Naive thymus-derived CD4-positive, alpha-beta T cell (primary cell): ENCODE measurements around the gene KRT79. TPM values are rescaled to one million over a fixed set of nuclear protein-coding genes. Genes with fewer than 3 reads are reported as not detected.

Experiments
- ATAC-seq: fragments of 150-1000 bp; cut with Tn5 transposase; 2 replicates; pipeline ENCODE4 v1.10.0; 2021; ENCODE audit warnings: mild to moderate bottlenecking, moderate library complexity
- CTCF ChIA-PET: fragments of 350-600 bp; sonication (Branson Sonifier 250); formaldehyde crosslinking; loops from one replicate; lab custom pipeline; 2021; ENCODE audit warnings: antibody characterized with exemption; lab: Charles Lee
- POLR2A ChIA-PET: fragments of 350-600 bp; sonication (Branson Sonifier 250); formaldehyde crosslinking; loops from one replicate; lab custom pipeline; 2021; ENCODE audit warnings: antibody characterized with exemption, inconsistent platforms; lab: Charles Lee
- DNase-seq, 9 donors: peaks; one replicate each; pipeline versions ENCODE4 v3.0.0 to v3.0.0-alpha.2; 2020 to 2022; ENCODE audit warnings: mixed read lengths in 1 of 9
- H3K27ac ChIP-seq: one replicate; pipeline ENCODE4 v1.7.0; 2013; ENCODE audit warnings: mild to moderate bottlenecking, low read depth, low read length, moderate library complexity
- H3K27me3 ChIP-seq, 2 donors: one replicate each; pipeline ENCODE4 v1.7.0; 2013; ENCODE audit warnings: low read length in 2 of 2, mild to moderate bottlenecking in 2 of 2, moderate library complexity in 2 of 2; ENCODE audit not compliant: control insufficient read depth in 2 of 2, insufficient read depth in 2 of 2
- H3K36me3 ChIP-seq, 3 experiments: 1 replicate in 2 of 3; 2 replicates in 1 of 3; pipeline ENCODE4 v1.7.0; 2013; ENCODE audit warnings: low read length in 3 of 3, mild to moderate bottlenecking in 3 of 3, moderate library complexity in 1 of 3; ENCODE audit not compliant: insufficient read depth in 3 of 3, control insufficient read depth in 2 of 3
- H3K4me1 ChIP-seq, 2 donors: one replicate each; pipeline ENCODE4 v1.7.0; 2013; ENCODE audit warnings: low read length in 2 of 2, mild to moderate bottlenecking in 2 of 2, moderate library complexity in 1 of 2; ENCODE audit not compliant: control insufficient read depth in 2 of 2, insufficient read depth in 2 of 2
- H3K4me3 ChIP-seq: 2 replicates; pipeline ENCODE4 v1.7.0; 2013; ENCODE audit warnings: mild to moderate bottlenecking, low read length
- H3K9me3 ChIP-seq, 3 experiments: 1 replicate in 2 of 3; 2 replicates in 1 of 3; pipeline ENCODE4 v1.7.0; 2013; ENCODE audit warnings: low read length in 3 of 3; ENCODE audit not compliant: control insufficient read depth in 2 of 3
- H3K27ac Mint-ChIP-seq, 9 donors: one replicate each; pipeline ENCODE4 v1.8.0; 2020 to 2022; ENCODE audit warnings: mixed read lengths in 9 of 9, mild to moderate bottlenecking in 8 of 9, moderate library complexity in 5 of 9, inconsistent platforms in 2 of 9
- H3K27me3 Mint-ChIP-seq, 5 donors: one replicate each; pipeline ENCODE4 v1.8.0; 2021 to 2022; ENCODE audit warnings: mixed read lengths in 5 of 5, mild to moderate bottlenecking in 1 of 5
- H3K36me3 Mint-ChIP-seq, 5 donors: one replicate each; pipeline ENCODE4 v1.8.0; 2020 to 2022; ENCODE audit warnings: mixed read lengths in 5 of 5, mild to moderate bottlenecking in 3 of 5, inconsistent platforms in 1 of 5
- H3K4me1 Mint-ChIP-seq, 7 donors: one replicate each; pipeline ENCODE4 v1.8.0; 2020 to 2022; ENCODE audit warnings: mixed read lengths in 7 of 7, mild to moderate bottlenecking in 3 of 7, inconsistent platforms in 1 of 7
- H3K4me3 Mint-ChIP-seq, 10 donors: one replicate each; pipeline ENCODE4 v1.8.0; 2020 to 2022; ENCODE audit warnings: mild to moderate bottlenecking in 10 of 10, mixed read lengths in 10 of 10, moderate library complexity in 6 of 10, inconsistent platforms in 2 of 10
- H3K9me3 Mint-ChIP-seq, 11 donors: one replicate each; pipeline ENCODE4 v1.8.0; 2020 to 2022; ENCODE audit warnings: mixed read lengths in 11 of 11, mild to moderate bottlenecking in 4 of 11, inconsistent platforms in 1 of 11, moderate library complexity in 1 of 11
- intact Hi-C, 2 donors: fragments of 100-400 bp; cut with micrococcal nuclease; formaldehyde crosslinking; loops; one replicate each; pipeline ENCODE4 v1.15.1; 2023
- polyA plus RNA-seq, 2 donors: library from polyadenylated mRNA; unstranded; fragments of 300-500 nt; fragmentation: Illumina TruSeq; gene quantifications; one replicate each; pipeline ENCODE4 v1.2.3, GENCODE V29; 2021
- total RNA-seq, 6 experiments: library from RNA in 5 of 6; stranded (reverse) in 5 of 6; gene quantifications; 1 replicate in 5 of 6; 2 replicates in 1 of 6; pipeline ENCODE4 v1.2.3 and lab custom pipeline; 2021 to 2026

Gene KRT79
- total and polyA plus RNA-seq, 7 experiments from 2014 or later, result not detected

GRCh38 chr12:52781399-52782082 lies 52.6 kb downstream of the KRT79 start:
- no peak for ATAC-seq
- Histone ChIP-seq H3K9me3 (no peaks in the 10 kb centered on the region), H3K27ac (no peak overlapping the region), H3K36me3 (no peaks in the 10 kb centered on the region), H3K4me3 (no peak overlapping the region), H3K27me3 (no peaks in the 10 kb centered on the region), H3K4me1 (no peaks in the 10 kb centered on the region)
- POLR2A ChIA-PET, result no interaction called here
- Mint-ChIP-seq H3K4me3 (no peak overlapping the region), H3K27me3 (peaks cover 0 to 22% (median 5%) of the 10 kb centered on the region in 5 donors), H3K36me3 (peaks cover 0 to 3% (median 0%) of the 10 kb centered on the region in 5 donors), H3K27ac (peak overlapping the region in 1 of 9 donors; percentile 72), H3K9me3 (peaks cover 0 to 5% (median 0%) of the 10 kb centered on the region in 11 donors), H3K4me1 (no peaks in the 10 kb centered on the region)
- intact Hi-C loops, result loop anchor here in 1 of 2 donors (10.0 kb wide), 1 partner anchor 197 kb away; no protein-coding TSS in a partner anchor
- DNase-seq, result no peak
- CTCF ChIA-PET, result interaction anchor here (1.4 kb wide), 1 partner anchor 196 kb away, joined by 4 read pairs; no protein-coding TSS in a partner anchor

GRCh38 chr12:52779914-52780313 lies 54.2 kb downstream of the KRT79 start:
- CTCF ChIA-PET, result no interaction called here
- no peak overlapping the region for H3K4me3 ChIP-seq
- Mint-ChIP-seq H3K4me1 (no peaks in the 10 kb centered on the region), H3K9me3 (peaks cover 0 to 2% (median 0%) of the 10 kb centered on the region in 11 donors), H3K27ac (peak overlapping the region in 1 of 9 donors; percentile 10), H3K36me3 (peaks cover 0 to 3% (median 0%) of the 10 kb centered on the region in 5 donors), H3K27me3 (peaks cover 0 to 19% (median 5%) of the 10 kb centered on the region in 5 donors), H3K4me3 (no peak overlapping the region)
- H3K9me3 ChIP-seq, result no peaks in the 10 kb centered on the region
- no peak for ATAC-seq
- POLR2A ChIA-PET, result no interaction called here
- no peak overlapping the region for H3K27ac ChIP-seq
- H3K36me3 ChIP-seq, result no peaks in the 10 kb centered on the region
- DNase-seq, result no peak
- no peaks in the 10 kb centered on the region for H3K27me3 ChIP-seq
- intact Hi-C loops, result loop anchor here in 1 of 2 donors (10.0 kb wide), 1 partner anchor 195 kb away; no protein-coding TSS in a partner anchor
- no peaks in the 10 kb centered on the region for H3K4me1 ChIP-seq

- Mint-ChIP-seq H3K27ac (no peak overlapping the region), H3K27me3 (peaks cover 0 to 14% (median under 1%) of the 10 kb centered on the region in 5 donors), H3K9me3 (peaks cover 0 to 2% (median 0%) of the 10 kb centered on the region in 11 donors), H3K4me3 (no peak overlapping the region), H3K4me1 (no peaks in the 10 kb centered on the region), H3K36me3 (peaks cover 0 to under 1% (median 0%) of the 10 kb centered on the region in 5 donors)
- intact Hi-C loops, result no loop called here
- ChIA-PET CTCF (interaction anchor here (1.6 kb wide), 1 partner anchor 95 kb away, joined by 3 read pairs; no protein-coding TSS in a partner anchor), POLR2A (interaction anchor here (0.6 kb wide), 1 partner anchor 690 kb away, joined by 4 read pairs; no protein-coding TSS in a partner anchor)
- DNase-seq (no peak), ATAC-seq (no peak)
- no peaks in the 10 kb centered on the region for H3K9me3 ChIP-seq
- H3K27me3 ChIP-seq, result no peaks in the 10 kb centered on the region
- no peaks in the 10 kb centered on the region for H3K4me1 ChIP-seq
- no peak overlapping the region for H3K27ac ChIP-seq
- H3K4me3 ChIP-seq, result no peak overlapping the region
- H3K36me3 ChIP-seq, result no peaks in the 10 kb centered on the region
Measured at GRCh38 chr12:52778833-52779232, 55.3 kb downstream of the KRT79 start.

GRCh38 chr12:52777566-52777965 lies 56.5 kb downstream of the KRT79 start:
- Histone ChIP-seq H3K9me3 (no peaks in the 10 kb centered on the region), H3K4me3 (no peak overlapping the region), H3K4me1 (no peaks in the 10 kb centered on the region), H3K36me3 (no peaks in the 10 kb centered on the region), H3K27me3 (no peaks in the 10 kb centered on the region), H3K27ac (no peak overlapping the region)
- peaks cover 0 to 17% (median 0%) of the 10 kb centered on the region in 5 donors for H3K27me3 Mint-ChIP-seq
- H3K4me3 Mint-ChIP-seq, result no peak overlapping the region
- H3K36me3 Mint-ChIP-seq, result no peaks in the 10 kb centered on the region
- peaks cover 0 to 1% (median 0%) of the 10 kb centered on the region in 7 donors for H3K4me1 Mint-ChIP-seq
- H3K9me3 Mint-ChIP-seq, result peaks cover 0 to 2% (median 0%) of the 10 kb centered on the region in 11 donors
- intact Hi-C loops, result no loop called here
- ChIA-PET CTCF (interaction anchor here (0.6 kb wide), 1 partner anchor 144 kb away, joined by 3 read pairs; no protein-coding TSS in a partner anchor), POLR2A (interaction anchor here (0.7 kb wide), 1 partner anchor 786 kb away, joined by 3 read pairs; no protein-coding TSS in a partner anchor)
- no peak for DNase-seq
- no peak overlapping the region for H3K27ac Mint-ChIP-seq
- ATAC-seq, result no peak

GRCh38 chr12:52776913-52777395 lies 57.2 kb downstream of the KRT79 start, which contains the start of gene KRT76:
KRT76 (minus strand) TSS chr12:52777345; CDS start chr12:52777291, 54 bp downstream.
- DNase-seq, result no peak
- POLR2A ChIA-PET, result interaction anchor here (0.7 kb wide), 1 partner anchor 785 kb away, joined by 3 read pairs; no protein-coding TSS in a partner anchor
- Histone ChIP-seq H3K27ac (no peak within 1 kb of the TSS), H3K4me3 (no peak within 1 kb of the TSS), H3K27me3 (no peaks in the 10 kb centered on the region), H3K9me3 (no peaks in the 10 kb centered on the region), H3K36me3 (no peaks in the 10 kb centered on the region), H3K4me1 (no peaks in the 10 kb centered on the region)
- H3K36me3 Mint-ChIP-seq, result no peaks in the 10 kb centered on the region
- H3K27me3 Mint-ChIP-seq, result peaks cover 0 to 17% (median 0%) of the 10 kb centered on the region in 5 donors
- CTCF ChIA-PET, result interaction anchor here (0.6 kb wide), 1 partner anchor 145 kb away, joined by 3 read pairs; no protein-coding TSS in a partner anchor
- H3K27ac Mint-ChIP-seq, result peak within 1 kb of the TSS in 3 of 9 donors; percentile 4 to 82 (median 34)
- no peak within 1 kb of the TSS for H3K4me3 Mint-ChIP-seq
- intact Hi-C loops, result no loop called here
- no peak for ATAC-seq
- peaks cover 0 to 2% (median 0%) of the 10 kb centered on the region in 11 donors for H3K9me3 Mint-ChIP-seq
- peaks cover 0 to 1% (median 0%) of the 10 kb centered on the region in 7 donors for H3K4me1 Mint-ChIP-seq

GRCh38 chr12:52776435-52776834 lies 57.7 kb downstream of the KRT79 start:
- ATAC-seq (no peak), DNase-seq (no peak)
- ChIA-PET POLR2A (no interaction called here), CTCF (no interaction called here)
- peaks cover 0 to 1% (median 0%) of the 10 kb centered on the region in 7 donors for H3K4me1 Mint-ChIP-seq
- Histone ChIP-seq H3K4me1 (no peaks in the 10 kb centered on the region), H3K9me3 (no peaks in the 10 kb centered on the region), H3K4me3 (no peak overlapping the region), H3K27ac (no peak overlapping the region), H3K36me3 (no peaks in the 10 kb centered on the region), H3K27me3 (no peaks in the 10 kb centered on the region)
- no peaks in the 10 kb centered on the region for H3K36me3 Mint-ChIP-seq
- H3K9me3 Mint-ChIP-seq, result peaks cover 0 to 2% (median 0%) of the 10 kb centered on the region in 11 donors
- intact Hi-C loops, result no loop called here
- peak overlapping the region in 1 of 9 donors; percentile 82 for H3K27ac Mint-ChIP-seq
- H3K27me3 Mint-ChIP-seq, result peaks cover 0 to 16% (median 0%) of the 10 kb centered on the region in 5 donors
- H3K4me3 Mint-ChIP-seq, result no peak overlapping the region
